Lower lobe of right lung (tissue), 2 donors: ENCODE measurements around the gene ATXN7L2. TPM values are rescaled to one million over a fixed set of nuclear protein-coding genes. Genes with fewer than 3 reads are reported as not detected.

Source experiments
- ATAC-seq, 2 donors: fragments of 200-7000 bp; cut with Tn5 transposase; one replicate each; pipeline ENCODE4 v1.9.1; 2020 to 2022; ENCODE audit warnings: mild to moderate bottlenecking in 2 of 2, moderate library complexity in 2 of 2
- DNase-seq: peaks from one replicate; pipeline ENCODE4 v3.0.0-alpha.2; 2020
- H3K27ac ChIP-seq: fragments of 200-600 bp; one replicate; pipeline ENCODE4 v1.8.0; 2022
- H3K27me3 ChIP-seq: fragments of 200-600 bp; one replicate; pipeline ENCODE4 v1.8.0; 2022; ENCODE audit warnings: low read depth
- H3K36me3 ChIP-seq: fragments of 200-600 bp; one replicate; pipeline ENCODE4 v1.8.0; 2022; ENCODE audit warnings: mild to moderate bottlenecking
- H3K4me1 ChIP-seq: fragments of 200-600 bp; one replicate; pipeline ENCODE4 v1.8.0; 2022
- H3K4me3 ChIP-seq: fragments of 200-600 bp; one replicate; pipeline ENCODE4 v1.8.0; 2022; ENCODE audit warnings: mild to moderate bottlenecking
- H3K9me3 ChIP-seq: fragments of 200-600 bp; one replicate; pipeline ENCODE4 v1.8.0; 2022
- intact Hi-C: fragments of 100-400 bp; cut with DNase I; formaldehyde crosslinking; loops from one replicate; pipeline ENCODE4 v1.11.0; 2022
- total RNA-seq: library from RNA; stranded (reverse); fragmentation: NEBNext Ultra II Directional; extraction: Animal tissue kit (Norgen Biotek cat#: 25700); gene quantifications from one replicate; pipeline ENCODE4 v1.2.1, GENCODE V29; 2021
- TF ChIP-seq, protein P1 (sequence below): fragments of 200-600 bp; IDR thresholded peaks from one replicate; pipeline ENCODE4 v1.8.0; 2022; ENCODE audit warnings: antibody characterized with exemption, mild to moderate bottlenecking
- donor health status: DM: no; HTN: yes; CAD: no; lungs with severe emphysema.

Gene ATXN7L2
- total RNA-seq, 1 donor from 2014 or later: 3.8 TPM

DNA sequence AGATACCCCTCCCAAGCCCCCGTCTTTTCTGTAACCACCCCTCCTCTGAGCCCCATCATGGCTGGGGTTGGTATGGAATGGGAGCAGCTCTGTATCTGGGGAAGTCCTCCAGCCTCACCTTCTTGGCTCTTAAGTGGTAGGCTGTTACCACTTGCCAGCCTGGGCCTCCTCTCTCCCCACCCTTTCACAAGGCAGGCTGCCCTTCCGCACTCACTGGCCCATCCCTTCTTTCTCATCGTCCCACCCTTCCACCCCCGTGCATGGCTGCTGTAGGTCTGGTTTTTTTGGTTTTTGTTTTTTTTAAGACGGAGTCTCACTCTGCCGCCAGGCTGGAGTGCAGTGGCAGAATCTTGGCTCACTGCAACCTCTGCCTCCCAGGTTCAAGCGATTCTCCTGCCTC, 15.4 kb downstream of the ATXN7L2 start:
- DNase-seq: no peak
- Histone ChIP-seq H3K9me3 (no peaks in the 10 kb centered on the region), H3K4me1 (peaks cover 56% of the 10 kb centered on the region), H3K4me3 (no peak overlapping the region), H3K27ac (no peak overlapping the region), H3K27me3 (no peaks in the 10 kb centered on the region), H3K36me3 (peaks cover 40% of the 10 kb centered on the region)
- TF ChIP-seq, protein P1, sequence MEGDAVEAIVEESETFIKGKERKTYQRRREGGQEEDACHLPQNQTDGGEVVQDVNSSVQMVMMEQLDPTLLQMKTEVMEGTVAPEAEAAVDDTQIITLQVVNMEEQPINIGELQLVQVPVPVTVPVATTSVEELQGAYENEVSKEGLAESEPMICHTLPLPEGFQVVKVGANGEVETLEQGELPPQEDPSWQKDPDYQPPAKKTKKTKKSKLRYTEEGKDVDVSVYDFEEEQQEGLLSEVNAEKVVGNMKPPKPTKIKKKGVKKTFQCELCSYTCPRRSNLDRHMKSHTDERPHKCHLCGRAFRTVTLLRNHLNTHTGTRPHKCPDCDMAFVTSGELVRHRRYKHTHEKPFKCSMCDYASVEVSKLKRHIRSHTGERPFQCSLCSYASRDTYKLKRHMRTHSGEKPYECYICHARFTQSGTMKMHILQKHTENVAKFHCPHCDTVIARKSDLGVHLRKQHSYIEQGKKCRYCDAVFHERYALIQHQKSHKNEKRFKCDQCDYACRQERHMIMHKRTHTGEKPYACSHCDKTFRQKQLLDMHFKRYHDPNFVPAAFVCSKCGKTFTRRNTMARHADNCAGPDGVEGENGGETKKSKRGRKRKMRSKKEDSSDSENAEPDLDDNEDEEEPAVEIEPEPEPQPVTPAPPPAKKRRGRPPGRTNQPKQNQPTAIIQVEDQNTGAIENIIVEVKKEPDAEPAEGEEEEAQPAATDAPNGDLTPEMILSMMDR: no peak
- ATAC-seq: peak; percentile 21 to 56
- intact Hi-C loops: loop anchor here (5.0 kb wide), 1 partner anchor 33 kb away; no protein-coding TSS in a partner anchor

DNA sequence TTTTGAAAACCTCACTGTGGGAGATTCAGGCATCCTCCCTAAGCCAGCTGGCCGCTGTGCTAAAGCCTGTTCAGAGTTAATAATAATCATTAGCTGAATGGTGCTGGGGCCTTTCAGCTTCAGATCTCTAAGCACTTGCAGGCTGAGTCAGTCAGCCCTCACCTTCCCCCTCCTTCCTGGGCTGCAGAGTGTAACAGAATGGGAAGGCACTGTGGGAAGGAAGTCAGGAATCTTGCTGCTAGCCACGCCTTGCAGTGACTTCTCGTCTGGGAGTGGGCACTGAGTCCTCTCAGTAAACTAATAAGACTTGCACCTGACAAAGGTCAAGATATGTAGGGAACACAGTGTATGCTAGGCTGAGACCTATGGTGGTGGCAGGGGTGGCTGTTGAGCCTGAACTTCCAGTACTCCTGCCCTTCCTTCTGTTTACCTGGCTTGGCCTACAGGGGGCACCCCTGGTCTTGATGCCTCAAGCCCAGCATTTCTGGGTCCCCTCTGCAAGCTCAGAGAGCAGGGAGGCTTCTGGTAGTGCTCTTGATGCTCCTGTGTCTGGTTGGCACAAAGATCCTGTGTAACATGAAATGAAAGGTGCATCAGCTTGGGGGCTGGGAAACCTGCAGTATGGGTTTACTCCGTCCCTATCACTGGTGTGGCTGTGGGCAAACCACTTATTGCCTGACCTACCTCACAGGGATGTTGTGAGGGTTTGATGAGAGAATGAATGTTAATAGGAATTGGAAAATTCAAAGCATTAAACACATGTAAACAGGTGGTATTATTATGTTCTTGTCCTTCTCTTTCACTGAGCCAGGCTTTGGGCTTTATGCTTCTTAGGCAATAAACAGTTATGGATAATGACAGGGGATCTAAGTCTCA, 16.2 kb downstream of the ATXN7L2 start:
- DNase-seq (peak; percentile 68), ATAC-seq (peak; percentile 61 to 71)
- intact Hi-C loops: loop anchor here (5.0 kb wide), 1 partner anchor 32 kb away; no protein-coding TSS in a partner anchor
- Histone ChIP-seq H3K27ac (peak overlapping the region; percentile 22), H3K4me1 (peaks cover 51% of the 10 kb centered on the region), H3K4me3 (no peak overlapping the region), H3K9me3 (no peaks in the 10 kb centered on the region), H3K27me3 (no peaks in the 10 kb centered on the region), H3K36me3 (peaks cover 40% of the 10 kb centered on the region)
- TF ChIP-seq, protein P1: peak; percentile 46

DNA sequence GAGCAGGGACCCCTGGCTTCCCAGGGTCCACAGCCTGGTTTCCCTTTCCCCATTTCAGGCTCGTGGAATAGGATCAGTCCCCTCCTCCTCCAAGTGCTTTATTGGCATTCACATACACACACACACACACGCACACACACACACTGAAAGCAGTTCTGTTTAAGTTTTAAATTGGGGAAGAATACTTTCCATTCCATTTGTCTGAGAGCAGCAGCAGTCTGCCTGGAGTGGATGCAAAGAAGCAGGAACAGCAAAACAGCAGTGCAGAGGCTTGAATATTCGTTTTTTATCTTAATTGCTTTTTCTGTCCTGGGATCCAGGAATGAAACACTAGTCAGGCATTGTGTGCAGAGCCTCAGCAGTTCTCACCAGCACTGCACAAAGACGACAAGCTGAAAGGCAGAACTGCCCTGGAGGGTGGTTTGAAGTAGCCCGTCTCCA, 17.3 kb downstream of the ATXN7L2 start:
- ATAC-seq (peak; percentile 16 to 38), DNase-seq (no peak)
- TF ChIP-seq, protein P1: no peak
- Histone ChIP-seq H3K27ac (peak overlapping the region; percentile 31), H3K4me1 (peaks cover 46% of the 10 kb centered on the region), H3K36me3 (peaks cover 35% of the 10 kb centered on the region), H3K4me3 (no peak overlapping the region), H3K27me3 (no peaks in the 10 kb centered on the region), H3K9me3 (no peaks in the 10 kb centered on the region)
- intact Hi-C loops: no loop called here

DNA sequence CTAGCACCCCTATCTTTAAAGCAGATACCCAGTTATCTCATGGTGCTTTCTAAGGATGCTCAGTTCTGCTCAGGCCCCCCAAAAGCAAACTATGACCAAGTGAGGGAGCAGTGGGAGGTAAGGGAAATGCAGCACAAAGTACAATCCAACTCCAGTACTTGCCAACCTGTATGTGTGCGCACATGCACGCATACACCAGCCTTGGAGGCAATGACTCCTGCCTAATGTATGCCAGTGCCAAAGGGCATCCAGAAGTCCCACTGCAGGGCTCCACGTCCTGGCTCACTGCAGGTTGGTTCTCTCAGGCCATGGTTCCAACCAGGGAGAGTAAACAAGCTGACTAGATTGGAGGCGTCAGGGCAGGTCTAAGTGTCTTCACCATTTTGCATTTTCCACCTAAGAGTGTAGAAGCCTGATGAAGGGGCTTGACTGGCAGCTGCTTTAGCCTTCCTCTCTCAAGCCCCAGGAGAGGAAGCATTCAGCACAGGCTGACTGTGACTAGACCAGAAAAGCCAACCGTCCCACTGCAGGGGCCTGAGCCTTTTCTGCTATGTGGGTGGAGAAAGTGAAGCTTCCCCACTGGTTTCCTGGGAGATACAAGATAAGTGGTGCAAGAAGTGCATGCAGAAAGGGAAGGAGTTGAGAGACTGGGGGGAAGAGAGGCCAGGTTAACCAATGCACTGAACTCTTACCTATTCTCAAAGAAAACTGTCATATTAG, 18.1 kb downstream of the ATXN7L2 start:
- DNase-seq (no peak), ATAC-seq (peak; percentile 15 to 16)
- Histone ChIP-seq H3K9me3 (no peaks in the 10 kb centered on the region), H3K27ac (no peak overlapping the region), H3K27me3 (no peaks in the 10 kb centered on the region), H3K4me3 (no peak overlapping the region), H3K4me1 (peaks cover 46% of the 10 kb centered on the region), H3K36me3 (peaks cover 27% of the 10 kb centered on the region)
- intact Hi-C loops: no loop called here
- TF ChIP-seq, protein P1: no peak

DNA sequence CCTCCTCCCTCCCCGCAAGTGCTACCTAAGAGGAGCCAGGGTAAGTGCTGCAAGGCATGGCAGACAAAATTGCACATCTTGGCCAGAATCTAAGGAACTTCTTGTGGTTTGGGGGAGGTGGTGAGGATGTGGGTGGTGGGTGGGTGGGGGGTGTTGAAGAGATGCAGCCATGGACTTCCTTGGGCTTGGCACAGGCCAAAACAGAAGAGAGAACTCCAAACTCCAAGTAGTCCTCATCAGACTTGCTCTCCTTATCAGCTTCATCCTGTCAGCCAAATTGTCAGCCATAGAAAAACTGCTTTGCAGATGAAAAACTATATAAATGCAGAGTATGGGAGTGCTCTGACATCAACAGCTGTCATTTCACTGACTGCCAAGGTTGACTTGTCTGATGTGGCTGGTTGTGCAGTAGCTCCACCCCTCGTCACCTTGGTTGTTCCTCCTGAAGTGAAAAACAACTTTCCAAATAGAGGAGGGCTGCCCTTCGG, 18.7 kb downstream of the ATXN7L2 start:
- H3K4me3 ChIP-seq: no peak overlapping the region
- H3K27ac ChIP-seq: no peak overlapping the region
- intact Hi-C loops: no loop called here
- H3K4me1 ChIP-seq: peaks cover 46% of the 10 kb centered on the region
- H3K36me3 ChIP-seq: peaks cover 21% of the 10 kb centered on the region
- no peak for DNase-seq
- H3K9me3 ChIP-seq: no peaks in the 10 kb centered on the region
- H3K27me3 ChIP-seq: no peaks in the 10 kb centered on the region
- TF ChIP-seq, protein P1: no peak
- no peak for ATAC-seq
